ENCODE results near the gene REEP1. TPM values are rescaled to one million over a fixed set of nuclear protein-coding genes. Genes with fewer than 3 reads are reported as not detected.

REEP1 gene
- total RNA-seq, 1 experiment from 2014 or later: 5.9 TPM

- DNase-seq (ENCODE audit: low read depth, low spot score) (peak; percentile 4), ATAC-seq (no peak)
- Histone ChIP-seq H4K20me1 (ENCODE audit: insufficient read depth) (no peaks in the 10 kb centered on the region), H3K36me3 (ENCODE audit: control insufficient read depth in 1 of 2, insufficient read depth in 2 of 2, low read length in 2 of 2) (no peaks in the 10 kb centered on the region), H3K9ac (ENCODE audit: low read length) (no peak overlapping the region), H3K27ac (ENCODE audit: low read depth, low read length) (no peak overlapping the region), H2AFZ (ENCODE audit: low read depth, low read length, poor library complexity, severe bottlenecking) (no peak overlapping the region), H3K4me2 (ENCODE audit: low read length) (no peak overlapping the region), H3K27me3 (ENCODE audit: insufficient read depth, low read length) (no peaks in the 10 kb centered on the region), H3K4me1 (ENCODE audit: control insufficient read depth in 1 of 2, insufficient read depth in 2 of 2, low read length in 2 of 2) (no peaks in the 10 kb centered on the region), H3K9me3 (ENCODE audit: control insufficient read depth in 1 of 2, insufficient read depth in 1 of 2, low read depth in 1 of 2, low read length in 2 of 2) (no peaks in the 10 kb centered on the region), H3K9me2 (ENCODE audit: insufficient read depth) (no peaks in the 10 kb centered on the region), H3K4me3 (replicated peaks in 1 of 2; ENCODE audit: low read depth in 1 of 2, low read length in 2 of 2) (no peak overlapping the region), H3K79me2 (ENCODE audit: insufficient read depth, low read length) (no peaks in the 10 kb centered on the region)
- intact Hi-C loops (cut with micrococcal nuclease): no loop called here
- TF ChIP-seq SIN3A (IDR thresholded peaks at IDR 0.05; ENCODE audit: low read depth): no peak
- no peak for TF ChIP-seq ELF1 (IDR thresholded peaks at IDR 0.05; ENCODE audit: borderline replicate concordance, low read depth)
- TF ChIP-seq JUND (IDR thresholded peaks at IDR 0.05): no peak
- no peak for TF ChIP-seq MAX (IDR thresholded peaks at IDR 0.05)
- no peak for TF ChIP-seq POLR2AphosphoS5 (IDR thresholded peaks at IDR 0.05; ENCODE audit: low read depth, low read length)
- no peak for TF ChIP-seq REST (IDR thresholded peaks at IDR 0.05; ENCODE audit: low read depth)
- no peak for TF ChIP-seq EGR1 (IDR thresholded peaks at IDR 0.05; ENCODE audit: low read depth)
- TF ChIP-seq SP1 (IDR thresholded peaks at IDR 0.05; ENCODE audit: low read depth): no peak
- TF ChIP-seq EZH2 (IDR thresholded peaks at IDR 0.05): no peak
- RAD21 ChIA-PET (ENCODE audit: low non-redundant PET in 1 of 2, low total read pairs in 2 of 2, uncharacterized antibody in 2 of 2, unreplicated experiment in 2 of 2): no interaction called here
- CTCF ChIA-PET: no interaction called here
- POLR2A ChIA-PET: no interaction called here
- BruUV-seq (replicated peaks): no TSS peak
Measured at GRCh38 chr2:86249579-86250391, 87.6 kb downstream of the REEP1 start.

All from HCT116 (cell line).